Measurements from ENCODE around the gene GPR78. TPM values are rescaled to one million over a fixed set of nuclear protein-coding genes. Genes with fewer than 3 reads are reported as not detected.
A peak's percentile ranks its signal among the peaks of the same experiment; 100 is the strongest.

The GPR78 gene
- total RNA-seq, 1 experiment from 2014 or later: not detected

- CTCF ChIA-PET: no interaction called here
- no peaks in the 10 kb centered on the region for H3K4me1 ChIP-seq (ENCODE audit: control insufficient read depth, insufficient read depth, low read length)
- intact Hi-C loops (cut with micrococcal nuclease; ENCODE audit: unreplicated experiment) (no loop called here), in situ Hi-C loops (cut with HindIII; ENCODE audit: low pct_unique_long_range_greater_than_20kb, low sequenced_read_pairs) (no loop called here)
- no peaks in the 10 kb centered on the region for H3K36me3 ChIP-seq (ENCODE audit: control insufficient read depth, insufficient read depth, low read length)
- H3K27ac ChIP-seq (ENCODE audit: low read length): no peak overlapping the region
- H3K4me3 ChIP-seq (ENCODE audit: low read depth in 2 of 2, low read length in 2 of 2): no peak overlapping the region
- DNase-seq (ENCODE audit: low read depth, low spot score): no peak
- H3K9me3 ChIP-seq (ENCODE audit: control insufficient read depth, insufficient read depth, low read depth, low read length): no peaks in the 10 kb centered on the region
- peaks cover 2% of the 10 kb centered on the region; the same call in 1 of the 2 replicates for H3K27me3 ChIP-seq (ENCODE audit: control insufficient read depth, insufficient read depth, low read length)
- TF ChIP-seq CTCF (IDR thresholded peaks at IDR 0.05) (no peak), POLR2AphosphoS5 (IDR thresholded peaks at IDR 0.05; ENCODE audit: low read depth, low read length) (no peak)
- POLR2A ChIA-PET: no interaction called here
- BruUV-seq (replicated peaks): no TSS peak
- peak; percentile 64; the same call in 1 of the 2 replicates for ATAC-seq
Measured at GRCh38 chr4:8585186-8585585, 5.0 kb downstream of the GPR78 start.

GRCh38 chr4:8585721-8586212 is 5.6 kb downstream of the GPR78 start:
- ATAC-seq (no peak), DNase-seq (ENCODE audit: low read depth, low spot score) (no peak)
- TF ChIP-seq SIN3A (IDR thresholded peaks at IDR 0.05; ENCODE audit: borderline replicate concordance, insufficient read depth, low read depth, low read length) (no peak), TCF7L2 (IDR thresholded peaks at IDR 0.05; ENCODE audit: low read depth, low read length) (no peak), REST (IDR thresholded peaks at IDR 0.05; ENCODE audit: insufficient read depth in 1 of 2, low read depth in 2 of 2, low read length in 1 of 2) (no peak), POLR2AphosphoS5 (IDR thresholded peaks at IDR 0.05; ENCODE audit: low read depth, low read length) (no peak), CTCF (IDR thresholded peaks at IDR 0.05) (no peak)
- Histone ChIP-seq H3K27ac (ENCODE audit: low read length) (no peak overlapping the region), H3K4me1 (ENCODE audit: control insufficient read depth, insufficient read depth, low read length) (no peaks in the 10 kb centered on the region), H3K36me3 (ENCODE audit: control insufficient read depth, insufficient read depth, low read length) (no peaks in the 10 kb centered on the region), H3K9me3 (ENCODE audit: control insufficient read depth, insufficient read depth, low read depth, low read length) (no peaks in the 10 kb centered on the region), H3K4me3 (ENCODE audit: low read depth in 2 of 2, low read length in 2 of 2) (no peak overlapping the region), H3K27me3 (ENCODE audit: control insufficient read depth, insufficient read depth, low read length) (peaks cover 2% of the 10 kb centered on the region; the same call in 1 of the 2 replicates)
- in situ Hi-C loops (cut with HindIII; ENCODE audit: low pct_unique_long_range_greater_than_20kb, low sequenced_read_pairs): no loop called here
- CTCF ChIA-PET: interaction anchor here (0.6 kb wide), 1 partner anchor 9 kb away, joined by 6 read pairs; no protein-coding TSS in a partner anchor
- POLR2A ChIA-PET: no interaction called here
- BruUV-seq (replicated peaks): no TSS peak
- intact Hi-C loops (cut with micrococcal nuclease; ENCODE audit: unreplicated experiment): no loop called here
